Measurements from ENCODE around the gene CEP290.
"Not testable (repeated sequence)": the region's sequence is repeated elsewhere in the genome, so short reads cannot be mapped to it uniquely, and the experiment has no call there.

Gene CEP290

GRCh38 chr12:88139711-88140110 is 2.2 kb downstream of the CEP290 start:
- not testable (repeated sequence) for DNase-seq

DNA sequence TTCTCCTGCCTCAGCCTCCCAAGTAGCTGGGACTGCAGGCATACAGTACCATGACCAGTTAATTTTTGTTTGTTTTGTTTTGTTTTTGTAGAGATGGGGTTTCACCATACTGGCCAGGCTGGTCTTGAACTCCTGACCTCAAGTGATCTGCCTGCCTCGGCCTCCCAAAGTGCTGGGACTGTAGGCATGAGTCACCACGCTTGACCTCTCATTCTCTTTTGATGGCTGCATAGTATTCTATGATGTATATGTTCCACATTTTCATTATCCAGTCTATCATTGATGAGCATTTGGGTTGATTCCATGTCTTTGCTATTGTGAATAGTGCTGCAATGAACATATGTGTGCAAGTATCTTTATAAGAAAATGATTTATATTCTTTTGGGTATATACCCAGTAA is 8.7 kb downstream of the CEP290 start:
- not testable (repeated sequence) for DNase-seq

DNA sequence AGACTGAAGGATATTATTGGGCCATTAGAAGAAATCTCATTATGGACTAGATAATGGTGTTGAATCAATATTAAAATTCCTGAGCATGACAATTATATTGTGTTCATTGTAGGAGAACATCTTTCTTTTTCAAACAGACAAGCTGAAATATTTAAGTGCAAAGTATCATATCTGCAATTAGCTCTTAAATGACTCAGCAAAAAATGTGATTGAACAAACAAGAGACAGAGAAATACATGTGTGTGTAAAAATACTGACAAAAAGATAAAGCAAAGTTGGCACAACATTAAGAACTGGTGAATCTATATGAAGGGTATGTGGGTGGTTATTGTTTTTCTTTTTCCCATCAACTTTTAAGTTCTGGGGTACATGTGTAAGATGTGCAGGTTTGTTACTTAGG is 9.5 kb downstream of the CEP290 start:
- no peak for DNase-seq

DNA sequence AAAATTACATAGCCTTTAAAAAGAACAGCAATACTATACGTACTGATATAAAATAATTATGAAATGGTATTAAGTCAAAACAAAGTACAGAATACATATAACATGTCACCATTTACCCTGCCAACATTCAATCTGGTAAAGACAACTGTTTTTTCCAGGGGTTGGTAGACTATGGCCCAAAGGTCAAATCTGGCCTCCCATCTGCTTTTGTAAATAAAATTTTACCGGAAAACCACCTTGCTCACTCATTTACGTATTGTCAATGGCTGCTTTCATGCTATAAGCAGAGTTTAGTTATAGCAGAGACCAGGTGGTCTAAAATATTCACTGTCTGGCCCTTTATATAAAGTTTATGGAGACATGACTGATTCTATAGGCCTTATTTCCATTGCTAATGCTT is 14.0 kb downstream of the CEP290 start:
- DNase-seq = no peak

- no peak for DNase-seq
These were observed 14.8 kb downstream of the CEP290 start for GRCh38 chr12:88127099-88127498.

- DNase-seq = no peak
These were observed 19.2 kb downstream of the CEP290 start for GRCh38 chr12:88122666-88123065.

GRCh38 chr12:88113871-88114270 is 28.0 kb downstream of the CEP290 start:
- no peak for DNase-seq

GRCh38 chr12:88111074-88111652 is 30.7 kb downstream of the CEP290 start:
- no peak for DNase-seq

DNA sequence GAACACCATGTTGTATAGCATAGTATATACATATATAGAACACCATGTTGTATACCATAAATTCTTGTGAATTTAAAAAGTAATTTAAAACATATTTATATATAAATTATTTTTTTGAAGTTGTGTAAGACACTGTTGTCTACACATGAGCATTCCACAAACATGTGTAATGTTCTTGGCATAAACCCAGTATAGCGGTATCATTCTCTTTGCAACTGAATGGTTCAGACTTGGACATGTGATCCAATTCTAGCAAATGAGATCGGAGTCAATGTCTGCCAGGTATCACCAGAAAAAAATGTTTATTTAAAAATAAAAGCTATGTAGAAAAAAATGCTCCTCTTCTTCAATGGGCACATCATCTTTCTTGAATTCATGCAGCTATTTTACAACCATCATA is 33.9 kb downstream of the CEP290 start:
- DNase-seq = no peak

- no peak for DNase-seq
These were observed 48.3 kb downstream of the CEP290 start for GRCh38 chr12:88093573-88093972.

- DNase-seq = no peak
These were observed 49.1 kb downstream of the CEP290 start for GRCh38 chr12:88092771-88093170.

- no peak for DNase-seq
These were observed 57.7 kb downstream of the CEP290 start for GRCh38 chr12:88084210-88084609.

- DNase-seq = no peak
These were observed 58.3 kb downstream of the CEP290 start for GRCh38 chr12:88083634-88084033.

- no peak for DNase-seq
These were observed 60.6 kb downstream of the CEP290 start for GRCh38 chr12:88081247-88081646.

DNA sequence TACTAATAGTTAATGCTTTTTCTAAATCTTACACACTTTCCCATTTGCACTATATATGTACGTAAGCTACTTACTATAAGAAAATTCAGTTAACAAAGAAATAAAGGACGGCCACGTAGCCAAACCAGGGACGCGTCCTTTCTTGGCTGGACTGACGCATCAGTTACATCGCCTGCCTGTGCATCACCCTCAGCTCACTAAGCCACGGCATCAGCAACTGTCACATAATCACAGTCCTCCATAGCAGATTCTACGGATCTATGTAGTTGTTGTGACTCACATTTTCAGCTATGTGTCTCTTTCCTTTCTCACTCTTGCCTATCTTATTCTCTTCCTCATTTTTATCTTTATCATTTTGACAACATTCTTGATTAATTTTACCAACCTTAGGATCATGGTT is 74.6 kb downstream of the CEP290 start:
- DNase-seq = no peak

- no peak for DNase-seq
These were observed 78.5 kb downstream of the CEP290 start for GRCh38 chr12:88063375-88063774.

DNA sequence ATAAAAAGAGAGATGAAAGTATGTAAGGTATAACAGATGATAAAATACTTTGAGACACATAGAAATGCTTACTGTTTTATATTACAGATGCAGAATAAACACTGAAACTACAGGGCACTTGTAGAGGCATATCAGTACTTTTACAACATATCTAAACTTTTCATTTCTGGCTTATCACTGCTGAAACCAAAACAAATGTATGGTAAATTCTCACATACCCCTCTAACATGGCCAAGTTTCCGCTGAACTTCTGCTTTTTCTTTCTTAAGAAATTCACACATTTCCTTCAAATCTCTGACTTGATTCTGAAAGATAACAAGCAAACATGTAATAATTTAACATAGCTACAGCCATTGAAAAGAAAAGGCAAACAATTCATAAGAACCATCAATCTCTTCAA is 79.4 kb downstream of the CEP290 start:
- DNase-seq = no peak

DNA sequence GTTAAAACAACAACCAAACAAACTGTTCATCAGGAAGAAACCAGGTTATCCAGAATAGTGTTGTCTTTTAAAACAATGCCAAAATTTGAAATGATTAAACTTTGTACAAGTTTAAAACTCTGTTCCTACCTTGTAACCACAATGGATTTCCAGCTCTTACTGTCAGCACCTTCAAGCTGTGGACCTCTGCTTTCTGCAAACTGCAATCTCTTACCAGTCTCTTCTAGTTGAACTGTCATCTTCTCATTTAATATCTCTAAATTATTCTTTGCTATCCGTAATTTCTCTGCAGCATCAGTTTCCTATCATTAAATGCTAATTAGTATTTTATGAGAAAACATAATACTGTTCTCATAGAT is 83.2 kb downstream of the CEP290 start:
- no peak for DNase-seq

DNA sequence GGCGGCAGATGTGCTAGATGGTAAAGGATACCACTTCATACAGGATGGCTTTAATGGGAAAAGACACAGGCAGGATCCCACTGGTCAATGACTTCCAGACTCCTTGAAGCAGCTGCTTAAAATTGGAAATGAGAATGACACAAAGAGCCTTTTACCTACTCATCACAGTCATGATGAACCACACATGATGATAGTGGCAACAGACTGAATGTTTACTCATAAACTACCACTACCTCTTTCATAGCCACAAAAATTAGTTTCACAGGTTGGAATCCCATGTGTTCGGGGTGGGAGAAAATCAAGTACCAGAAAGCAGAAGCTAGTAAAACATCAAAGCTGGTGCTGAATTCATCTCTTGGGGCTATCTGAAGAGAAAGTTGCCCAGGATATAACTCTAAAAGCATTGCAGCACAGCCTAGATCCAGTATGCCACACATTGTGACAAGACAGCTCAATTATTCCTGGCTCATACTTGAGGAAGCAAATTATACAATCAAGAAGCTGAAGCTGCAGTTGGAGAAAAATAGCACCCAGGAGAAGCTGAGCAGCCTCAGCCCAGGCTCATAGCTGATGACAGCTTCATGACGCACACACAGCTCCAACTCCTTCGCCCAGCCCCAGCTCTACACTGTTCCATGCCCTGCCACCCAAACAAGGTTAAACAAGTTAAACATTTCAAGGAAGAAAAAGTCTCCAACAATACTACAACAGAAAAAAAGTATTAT is 83.7 kb downstream of the CEP290 start:
- DNase-seq = no peak

- no peak for DNase-seq
These were observed 85.3 kb downstream of the CEP290 start for GRCh38 chr12:88056571-88056970.

- no peak for DNase-seq
These were observed 89.2 kb downstream of the CEP290 start for GRCh38 chr12:88052686-88053085.

GRCh38 chr12:88044035-88044434 is 97.9 kb downstream of the CEP290 start:
- DNase-seq = no peak

GRCh38 chr12:88037770-88038169 is 104.1 kb downstream of the CEP290 start:
- no peak for DNase-seq

- DNase-seq = no peak
These were observed 105.4 kb downstream of the CEP290 start for GRCh38 chr12:88036353-88036965.

- DNase-seq = no peak
These were observed 106.0 kb downstream of the CEP290 start for GRCh38 chr12:88035907-88036289.

All from CD4-positive, alpha-beta T cell treated with Interleukin-15 for 1 hour (primary cell).